Stimulated activated CD8-positive, alpha-beta memory T cell treated with anti-CD3 and anti-CD28 coated beads, Interleukin-7, amount 100 ng/mL, for 4 hours (primary cell): ENCODE data around the gene TRAFD1.

ENCODE experiments used
- DNase-seq, 2 donors: peaks; one replicate each; pipeline ENCODE4 v3.0.0-alpha.2; 2020; ENCODE audit warnings: low read depth in 2 of 2

Gene TRAFD1

GRCh38 chr12:112198120-112198733 is 72.9 kb downstream of the TRAFD1 start:
- DNase-seq = peak; percentile 2 to 5

- DNase-seq = no peak
Measured at GRCh38 chr12:112199136-112199535, 73.8 kb downstream of the TRAFD1 start.
